ENCODE measurements around the gene RNASEH2A. TPM values are rescaled to one million over a fixed set of nuclear protein-coding genes. Genes with fewer than 3 reads are reported as not detected.
A peak's percentile ranks its signal among the peaks of the same experiment; 100 is the strongest.

The RNASEH2A gene
- total RNA-seq, 1 experiment from 2014 or later = 72.9 TPM

DNA sequence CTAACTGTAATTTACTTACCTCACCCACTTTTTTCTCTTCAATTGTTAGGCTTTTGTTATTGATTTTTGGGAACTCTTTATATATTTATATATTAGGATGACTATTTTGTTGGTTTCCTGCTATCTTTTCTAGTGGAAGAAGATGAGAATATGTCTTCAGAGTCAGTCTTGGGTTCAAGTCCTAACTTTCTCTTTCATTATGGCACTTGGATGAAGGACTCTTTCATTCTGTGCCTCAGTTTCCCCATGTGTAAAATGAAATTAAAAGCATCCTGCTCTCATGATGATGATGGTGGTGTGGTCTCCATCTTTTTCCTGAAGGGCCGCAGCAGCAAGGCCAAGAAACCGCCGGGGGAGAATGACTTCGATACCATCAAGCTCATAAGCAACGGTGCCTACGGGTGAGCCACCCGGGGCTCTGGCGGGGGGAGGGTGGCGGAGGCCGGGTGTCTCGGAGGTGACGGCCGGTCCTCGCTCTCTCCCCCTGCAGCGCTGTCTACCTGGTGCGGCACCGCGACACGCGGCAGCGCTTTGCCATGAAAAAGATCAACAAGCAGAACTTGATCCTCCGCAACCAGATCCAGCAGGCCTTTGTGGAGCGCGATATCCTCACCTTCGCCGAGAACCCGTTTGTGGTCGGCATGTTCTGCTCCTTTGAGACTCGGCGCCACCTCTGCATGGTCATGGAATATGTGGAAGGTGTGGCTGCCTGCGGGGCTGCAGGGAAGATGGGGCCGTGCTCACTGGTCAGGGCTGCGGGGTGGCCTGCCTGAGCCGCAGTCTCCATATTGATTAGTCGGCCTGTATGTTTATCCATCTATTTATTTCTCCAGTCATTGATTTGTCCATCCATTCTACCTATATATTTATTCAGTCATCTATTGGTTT is 51.9 kb downstream of the RNASEH2A start:
- H3K27me3 Mint-ChIP-seq (ENCODE audit: low read depth) = 0 out of 2 replicates have a peak, but pooled peaks cover 2% of the 10 kb centered on the region
- POLR2A ChIA-PET = interaction anchor here (0.6 to 0.7 kb wide), 2 partner anchors 187 to 201 kb away, joined by 4 to 6 read pairs; no protein-coding TSS in a partner anchor
- CTCF ChIA-PET = interaction anchor here (1.2 to 3.0 kb wide), 2 partner anchors 11 to 33 kb away, joined by 5 to 11 read pairs; no protein-coding TSS in a partner anchor
- peaks cover 12% of the 10 kb centered on the region for H3K9me3 Mint-ChIP-seq
- H3K27ac Mint-ChIP-seq = no peak overlapping the region
- TF ChIP-seq, protein P1, sequence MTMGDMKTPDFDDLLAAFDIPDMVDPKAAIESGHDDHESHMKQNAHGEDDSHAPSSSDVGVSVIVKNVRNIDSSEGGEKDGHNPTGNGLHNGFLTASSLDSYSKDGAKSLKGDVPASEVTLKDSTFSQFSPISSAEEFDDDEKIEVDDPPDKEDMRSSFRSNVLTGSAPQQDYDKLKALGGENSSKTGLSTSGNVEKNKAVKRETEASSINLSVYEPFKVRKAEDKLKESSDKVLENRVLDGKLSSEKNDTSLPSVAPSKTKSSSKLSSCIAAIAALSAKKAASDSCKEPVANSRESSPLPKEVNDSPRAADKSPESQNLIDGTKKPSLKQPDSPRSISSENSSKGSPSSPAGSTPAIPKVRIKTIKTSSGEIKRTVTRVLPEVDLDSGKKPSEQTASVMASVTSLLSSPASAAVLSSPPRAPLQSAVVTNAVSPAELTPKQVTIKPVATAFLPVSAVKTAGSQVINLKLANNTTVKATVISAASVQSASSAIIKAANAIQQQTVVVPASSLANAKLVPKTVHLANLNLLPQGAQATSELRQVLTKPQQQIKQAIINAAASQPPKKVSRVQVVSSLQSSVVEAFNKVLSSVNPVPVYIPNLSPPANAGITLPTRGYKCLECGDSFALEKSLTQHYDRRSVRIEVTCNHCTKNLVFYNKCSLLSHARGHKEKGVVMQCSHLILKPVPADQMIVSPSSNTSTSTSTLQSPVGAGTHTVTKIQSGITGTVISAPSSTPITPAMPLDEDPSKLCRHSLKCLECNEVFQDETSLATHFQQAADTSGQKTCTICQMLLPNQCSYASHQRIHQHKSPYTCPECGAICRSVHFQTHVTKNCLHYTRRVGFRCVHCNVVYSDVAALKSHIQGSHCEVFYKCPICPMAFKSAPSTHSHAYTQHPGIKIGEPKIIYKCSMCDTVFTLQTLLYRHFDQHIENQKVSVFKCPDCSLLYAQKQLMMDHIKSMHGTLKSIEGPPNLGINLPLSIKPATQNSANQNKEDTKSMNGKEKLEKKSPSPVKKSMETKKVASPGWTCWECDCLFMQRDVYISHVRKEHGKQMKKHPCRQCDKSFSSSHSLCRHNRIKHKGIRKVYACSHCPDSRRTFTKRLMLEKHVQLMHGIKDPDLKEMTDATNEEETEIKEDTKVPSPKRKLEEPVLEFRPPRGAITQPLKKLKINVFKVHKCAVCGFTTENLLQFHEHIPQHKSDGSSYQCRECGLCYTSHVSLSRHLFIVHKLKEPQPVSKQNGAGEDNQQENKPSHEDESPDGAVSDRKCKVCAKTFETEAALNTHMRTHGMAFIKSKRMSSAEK (CRISPR knock-in tag; IDR thresholded peaks at IDR 0.05; ENCODE audit: borderline replicate concordance) = no peak
- TF ChIP-seq SOX15 (CRISPR knock-in tag; IDR thresholded peaks at IDR 0.05) = no peak
- TF ChIP-seq OVOL2 (CRISPR knock-in tag; IDR thresholded peaks at IDR 0.05; ENCODE audit: borderline replicate concordance) = no peak
- DNase-seq (ENCODE audit: low spot score) (no peak), ATAC-seq (peak; percentile 63)
- no peaks in the 10 kb centered on the region for H3K4me1 Mint-ChIP-seq
- no peak overlapping the region for H3K4me3 Mint-ChIP-seq
- H3K36me3 Mint-ChIP-seq = peaks cover 34% of the 10 kb centered on the region

DNA sequence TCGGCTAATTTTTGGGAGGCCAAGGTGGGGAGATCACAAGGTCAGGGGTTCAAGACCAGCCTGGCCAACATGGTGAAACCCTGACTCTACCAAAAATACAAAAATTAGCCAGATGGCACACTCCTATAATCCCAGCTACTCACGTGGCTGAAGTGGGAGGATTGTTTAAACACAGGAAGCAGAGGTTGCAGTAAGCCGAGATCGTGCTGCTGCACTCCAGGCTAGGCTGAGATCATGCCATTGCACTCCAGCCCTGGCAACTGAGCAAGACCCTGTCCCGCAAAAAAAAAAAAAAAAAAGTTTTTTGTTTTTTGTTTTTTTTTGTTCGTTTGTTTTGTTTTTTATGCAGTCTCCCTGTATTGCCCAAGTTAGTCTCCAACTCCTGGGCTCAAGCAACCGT is 53.2 kb downstream of the RNASEH2A start:
- ATAC-seq (no peak), DNase-seq (ENCODE audit: low spot score) (no peak)
- Mint-ChIP-seq H3K27me3 (ENCODE audit: low read depth) (peaks cover 5% of the 10 kb centered on the region; the same call in 1 of the 2 replicates), H3K27ac (no peak overlapping the region), H3K4me1 (peaks cover 2% of the 10 kb centered on the region; the same call in 1 of the 2 replicates), H3K4me3 (no peak overlapping the region), H3K36me3 (peaks cover 30% of the 10 kb centered on the region), H3K9me3 (peaks cover 9% of the 10 kb centered on the region)
- TF ChIP-seq TEAD1 (CRISPR knock-in tag; IDR thresholded peaks at IDR 0.05) (no peak), MYBL2 (CRISPR knock-in tag; IDR thresholded peaks at IDR 0.05) (no peak), ZNF671 (CRISPR knock-in tag; IDR thresholded peaks at IDR 0.05) (no peak), GABPB1 (CRISPR knock-in tag; IDR thresholded peaks at IDR 0.05) (no peak), JUN (CRISPR knock-in tag; IDR thresholded peaks at IDR 0.05) (no peak), GTF2I (CRISPR knock-in tag; conservative IDR thresholded peaks at IDR 0.05) (no peak), TCF7 (CRISPR knock-in tag; IDR thresholded peaks at IDR 0.05; ENCODE audit: low read depth) (no peak), NFE2L1 (CRISPR knock-in tag; IDR thresholded peaks at IDR 0.05) (no peak)
- TF ChIP-seq, protein P1 (CRISPR knock-in tag; IDR thresholded peaks at IDR 0.05; ENCODE audit: borderline replicate concordance) = no peak
- TF ChIP-seq, protein P2, sequence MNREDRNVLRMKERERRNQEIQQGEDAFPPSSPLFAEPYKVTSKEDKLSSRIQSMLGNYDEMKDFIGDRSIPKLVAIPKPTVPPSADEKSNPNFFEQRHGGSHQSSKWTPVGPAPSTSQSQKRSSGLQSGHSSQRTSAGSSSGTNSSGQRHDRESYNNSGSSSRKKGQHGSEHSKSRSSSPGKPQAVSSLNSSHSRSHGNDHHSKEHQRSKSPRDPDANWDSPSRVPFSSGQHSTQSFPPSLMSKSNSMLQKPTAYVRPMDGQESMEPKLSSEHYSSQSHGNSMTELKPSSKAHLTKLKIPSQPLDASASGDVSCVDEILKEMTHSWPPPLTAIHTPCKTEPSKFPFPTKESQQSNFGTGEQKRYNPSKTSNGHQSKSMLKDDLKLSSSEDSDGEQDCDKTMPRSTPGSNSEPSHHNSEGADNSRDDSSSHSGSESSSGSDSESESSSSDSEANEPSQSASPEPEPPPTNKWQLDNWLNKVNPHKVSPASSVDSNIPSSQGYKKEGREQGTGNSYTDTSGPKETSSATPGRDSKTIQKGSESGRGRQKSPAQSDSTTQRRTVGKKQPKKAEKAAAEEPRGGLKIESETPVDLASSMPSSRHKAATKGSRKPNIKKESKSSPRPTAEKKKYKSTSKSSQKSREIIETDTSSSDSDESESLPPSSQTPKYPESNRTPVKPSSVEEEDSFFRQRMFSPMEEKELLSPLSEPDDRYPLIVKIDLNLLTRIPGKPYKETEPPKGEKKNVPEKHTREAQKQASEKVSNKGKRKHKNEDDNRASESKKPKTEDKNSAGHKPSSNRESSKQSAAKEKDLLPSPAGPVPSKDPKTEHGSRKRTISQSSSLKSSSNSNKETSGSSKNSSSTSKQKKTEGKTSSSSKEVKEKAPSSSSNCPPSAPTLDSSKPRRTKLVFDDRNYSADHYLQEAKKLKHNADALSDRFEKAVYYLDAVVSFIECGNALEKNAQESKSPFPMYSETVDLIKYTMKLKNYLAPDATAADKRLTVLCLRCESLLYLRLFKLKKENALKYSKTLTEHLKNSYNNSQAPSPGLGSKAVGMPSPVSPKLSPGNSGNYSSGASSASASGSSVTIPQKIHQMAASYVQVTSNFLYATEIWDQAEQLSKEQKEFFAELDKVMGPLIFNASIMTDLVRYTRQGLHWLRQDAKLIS (CRISPR knock-in tag; IDR thresholded peaks at IDR 0.05; ENCODE audit: borderline replicate concordance) = no peak
- TF ChIP-seq, protein P3, sequence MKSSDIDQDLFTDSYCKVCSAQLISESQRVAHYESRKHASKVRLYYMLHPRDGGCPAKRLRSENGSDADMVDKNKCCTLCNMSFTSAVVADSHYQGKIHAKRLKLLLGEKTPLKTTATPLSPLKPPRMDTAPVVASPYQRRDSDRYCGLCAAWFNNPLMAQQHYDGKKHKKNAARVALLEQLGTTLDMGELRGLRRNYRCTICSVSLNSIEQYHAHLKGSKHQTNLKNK (CRISPR knock-in tag; IDR thresholded peaks at IDR 0.05) = no peak
- ChIA-PET CTCF (interaction anchor here (3.0 kb wide), 1 partner anchor 12 kb away, joined by 11 read pairs; no protein-coding TSS in a partner anchor), POLR2A (no interaction called here)
